GM12878 (cell line): ENCODE results near the gene GAS2. TPM values are rescaled to one million over a fixed set of nuclear protein-coding genes. Genes with fewer than 3 reads are reported as not detected.

Experiments used
- ATAC-seq: fragments of 200-7000 bp; cut with Tn5 transposase; 3 replicates; pipeline ENCODE4 v1.9.1; 2020; ENCODE audit warnings: mild to moderate bottlenecking, moderate library complexity
- BruUV-seq: library from RNA; stranded (reverse); fragments of 400-500 nt; replicated peaks from 2 replicates; lab custom pipeline; 2021; lab: Mats Ljungman, UMichigan
- CTCF ChIA-PET: fragments of 300-600 bp; sonication (Branson Sonifier 250); formaldehyde crosslinking; extraction: SDS; loops from one replicate; lab custom pipeline; 2021; ENCODE audit warnings: inconsistent platforms; lab: Yijun Ruan, JAX
- POLR2A ChIA-PET: fragments of 350-600 bp; formaldehyde crosslinking; extraction: SDS; loops from one replicate; lab custom pipeline; 2021; ENCODE audit warnings: inconsistent platforms; lab: Charles Lee
- RAD21 ChIA-PET: fragments of 300-600 bp; sonication (Branson Sonifier 250); formaldehyde crosslinking; loops from one replicate; lab custom pipeline; 2023; ENCODE audit warnings: antibody characterized with exemption; ENCODE audit not compliant: unreplicated experiment; lab: Charles Lee
- SMC1A ChIA-PET: fragments of 300-600 bp; sonication (Branson Sonifier 250); formaldehyde crosslinking; loops from one replicate; lab custom pipeline; 2023; ENCODE audit not compliant: unreplicated experiment, uncharacterized antibody; lab: Charles Lee
- DNase-seq: peaks from one replicate; pipeline ENCODE4 v3.0.0-alpha.2; 2011; ENCODE audit warnings: low read depth, low spot score
- FAIRE-seq: peaks from 3 replicates; lab custom pipeline; 2011; peaks lifted over from hg19 to GRCh38; lab: Jason Lieb, UNC
- H2AFZ ChIP-seq: 2 replicates; pipeline ENCODE4 v1.6.0; 2011; ENCODE audit warnings: low read depth, low read length, control low read depth; ENCODE audit not compliant: control insufficient read depth
- H3K27ac ChIP-seq: 2 replicates; pipeline ENCODE4 v1.5.1; 2011; ENCODE audit warnings: control low read depth; ENCODE audit not compliant: control insufficient read depth, insufficient read depth
- H3K27me3 ChIP-seq, 2 experiments: replicated peaks in 1 of 2; 2 replicates each; pipeline versions ENCODE4 v1.6.0 to v1.6.1; 2011; ENCODE audit warnings: low read length in 1 of 2; ENCODE audit not compliant: control insufficient read depth in 2 of 2, insufficient read depth in 2 of 2
- H3K36me3 ChIP-seq, 2 experiments: 2 replicates each; pipeline ENCODE4 v1.5.1; 2011; ENCODE audit warnings: low read length in 1 of 2; ENCODE audit not compliant: control insufficient read depth in 2 of 2, insufficient read depth in 2 of 2
- H3K4me1 ChIP-seq: 2 replicates; pipeline ENCODE4 v1.6.1; 2011; ENCODE audit warnings: mild to moderate bottlenecking, low read length, moderate library complexity, mixed read lengths; ENCODE audit not compliant: control insufficient read depth, insufficient read depth
- H3K4me2 ChIP-seq: 2 replicates; pipeline ENCODE4 v1.6.0; 2011; ENCODE audit warnings: control low read depth; ENCODE audit not compliant: control insufficient read depth, insufficient read depth
- H3K4me3 ChIP-seq: fragments of 200-600 bp; sonication (generic); 2 replicates; pipeline ENCODE4 v1.5.1; 2016
- H3K79me2 ChIP-seq: 2 replicates; pipeline ENCODE4 v1.6.0; 2011; ENCODE audit warnings: low read length; ENCODE audit not compliant: control insufficient read depth, insufficient read depth
- H3K9ac ChIP-seq: 2 replicates; pipeline ENCODE4 v1.8.0; 2011; ENCODE audit warnings: low read length, control low read depth, mixed read lengths; ENCODE audit not compliant: control insufficient read depth, insufficient read depth
- H3K9me3 ChIP-seq: replicated peaks from 3 replicates; pipeline ENCODE4 v1.5.1; 2011; ENCODE audit warnings: mild to moderate bottlenecking, low read length; ENCODE audit not compliant: control insufficient read depth, insufficient read depth
- H4K20me1 ChIP-seq: 2 replicates; pipeline ENCODE4 v1.6.0; 2011; ENCODE audit not compliant: control insufficient read depth, insufficient read depth
- CREB1 ChIP-seq: IDR thresholded peaks from 2 replicates; pipeline ENCODE4 v1.6.1; 2012; ENCODE audit warnings: low read depth, mild to moderate bottlenecking, inconsistent platforms
- EED ChIP-seq: sonication (generic); IDR thresholded peaks from 2 replicates; pipeline ENCODE4 v1.6.1; 2016; ENCODE audit warnings: antibody characterized with exemption, low read depth
- EGR1 ChIP-seq, 2 experiments: IDR thresholded peaks; 1 replicate in 1 of 2; 2 replicates in 1 of 2; pipeline ENCODE4 v1.6.1; 2011 to 2012; ENCODE audit warnings: low read depth in 2 of 2, low read length in 2 of 2, borderline replicate concordance in 1 of 2, mild to moderate bottlenecking in 1 of 2, moderate library complexity in 1 of 2
- IRF4 ChIP-seq: IDR thresholded peaks from 2 replicates; pipeline ENCODE4 v1.6.1; 2011; ENCODE audit warnings: low read depth, low read length
- JUND ChIP-seq: IDR thresholded peaks from 2 replicates; pipeline ENCODE4 v1.6.1; 2012; ENCODE audit warnings: low read depth, mild to moderate bottlenecking, low read length, improper control_type of control experiment, moderate library complexity
- NBN ChIP-seq: fragments of 450-650 bp; IDR thresholded peaks from 2 replicates; pipeline ENCODE4 v1.6.1; 2016
- NFXL1 ChIP-seq: fragments of 450-650 bp; IDR thresholded peaks from 2 replicates; pipeline ENCODE4 v1.6.1; 2017; ENCODE audit warnings: antibody characterized with exemption, mild to moderate bottlenecking, borderline replicate concordance
- PAX5 ChIP-seq: IDR thresholded peaks from 2 replicates; pipeline ENCODE4 v1.6.1; 2011; ENCODE audit warnings: low read depth, low read length, borderline replicate concordance
- TARDBP ChIP-seq: IDR thresholded peaks from 2 replicates; pipeline ENCODE4 v1.6.1; 2016; ENCODE audit warnings: borderline replicate concordance
- ZNF24 ChIP-seq: fragments of 450-650 bp; IDR thresholded peaks from 2 replicates; pipeline ENCODE4 v1.6.1; 2017; ENCODE audit warnings: antibody characterized with exemption, mild to moderate bottlenecking
- WGBS: methylation state at CpG from one replicate; pipeline ENCODE4 v1.1.6; 2016; ENCODE audit warnings: low lambda C conversion rate; ENCODE audit not compliant: insufficient replicate concordance, insufficient coverage; ENCODE audit errors: missing lambda C conversion rate; 5-methylcytosine and 5-hydroxymethylcytosine counted together
- in situ Hi-C: fragments of 300-500 bp; cut with MboI; formaldehyde crosslinking; loops from 9 replicates; pipeline ENCODE4 v1.14.3; 2018; ENCODE audit warnings: mixed read lengths
- intact Hi-C: fragments of 100-400 bp; cut with micrococcal nuclease; formaldehyde crosslinking; loops from one replicate; pipeline ENCODE4 v1.14.2; 2022; ENCODE audit not compliant: unreplicated experiment
- polyA plus RNA-seq, 11 experiments: library from polyadenylated mRNA; depleted of rRNA in 4 of 11; unstranded in 6 of 11; stranded (reverse) in 5 of 11; fragments of >200 nt; fragmentation: Nextera tagmentation in 4 of 11; fragmentation: Illumina TruSeq in 1 of 11; extraction: Ambion mirVana in 4 of 11; extraction: Trizol in 1 of 11; gene quantifications; 1 replicate in 1 of 11; 2 replicates in 10 of 11; pipeline versions ENCODE4 v1.2.1 to v1.2.3, GENCODE V29; 2011 to 2016; ENCODE audit warnings: inconsistent platforms in 2 of 11, missing spikeins in 2 of 11, low read depth in 1 of 11
- total RNA-seq, 4 experiments: library from RNA; depleted of rRNA in 3 of 4; stranded (reverse); fragments of >200 nt in 3 of 4; fragmentation: Illumina TruSeq in 1 of 4; extraction: Trizol in 1 of 4; gene quantifications; 2 replicates each; pipeline versions ENCODE4 v1.2.1 to v1.2.3, GENCODE V29; 2013 to 2021
- TF ChIP-seq, protein P1 (sequence below): fragments of 450-650 bp; formaldehyde crosslinking; IDR thresholded peaks from 2 replicates; pipeline ENCODE4 v1.4.0; 2020; ENCODE audit warnings: mild to moderate bottlenecking, moderate library complexity
- TF ChIP-seq, protein P2 (sequence below): fragments of 450-650 bp; IDR thresholded peaks from 2 replicates; pipeline ENCODE4 v1.6.1; 2017; ENCODE audit warnings: mild to moderate bottlenecking, moderate library complexity

The GAS2 gene
- total and polyA plus RNA-seq, 10 of the 15 experiments (the other 5 are each of a cell fraction or from before 2014, with no cell fraction given) = 16.4 to 81.4 (median 26.2) TPM

DNA sequence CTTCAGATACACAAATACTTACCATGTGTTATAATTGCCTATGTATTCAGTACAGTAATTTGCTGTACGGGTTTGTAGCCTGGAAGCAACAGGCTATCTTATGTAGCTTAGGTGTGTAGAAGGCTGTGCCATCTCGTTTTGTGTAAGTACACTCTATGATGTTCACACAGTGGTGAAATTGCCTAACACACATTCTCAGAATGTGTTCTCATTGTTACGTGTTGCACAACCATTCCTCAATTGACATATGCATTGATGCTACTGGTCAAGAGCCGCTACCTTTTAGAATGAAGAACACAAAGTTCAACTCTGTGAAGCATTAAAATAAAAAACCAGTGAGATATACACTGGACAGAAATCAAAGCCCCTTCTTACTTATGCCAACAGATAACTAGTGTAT is 136.4 kb downstream of the GAS2 start (continued):
- TF ChIP-seq, protein P1, sequence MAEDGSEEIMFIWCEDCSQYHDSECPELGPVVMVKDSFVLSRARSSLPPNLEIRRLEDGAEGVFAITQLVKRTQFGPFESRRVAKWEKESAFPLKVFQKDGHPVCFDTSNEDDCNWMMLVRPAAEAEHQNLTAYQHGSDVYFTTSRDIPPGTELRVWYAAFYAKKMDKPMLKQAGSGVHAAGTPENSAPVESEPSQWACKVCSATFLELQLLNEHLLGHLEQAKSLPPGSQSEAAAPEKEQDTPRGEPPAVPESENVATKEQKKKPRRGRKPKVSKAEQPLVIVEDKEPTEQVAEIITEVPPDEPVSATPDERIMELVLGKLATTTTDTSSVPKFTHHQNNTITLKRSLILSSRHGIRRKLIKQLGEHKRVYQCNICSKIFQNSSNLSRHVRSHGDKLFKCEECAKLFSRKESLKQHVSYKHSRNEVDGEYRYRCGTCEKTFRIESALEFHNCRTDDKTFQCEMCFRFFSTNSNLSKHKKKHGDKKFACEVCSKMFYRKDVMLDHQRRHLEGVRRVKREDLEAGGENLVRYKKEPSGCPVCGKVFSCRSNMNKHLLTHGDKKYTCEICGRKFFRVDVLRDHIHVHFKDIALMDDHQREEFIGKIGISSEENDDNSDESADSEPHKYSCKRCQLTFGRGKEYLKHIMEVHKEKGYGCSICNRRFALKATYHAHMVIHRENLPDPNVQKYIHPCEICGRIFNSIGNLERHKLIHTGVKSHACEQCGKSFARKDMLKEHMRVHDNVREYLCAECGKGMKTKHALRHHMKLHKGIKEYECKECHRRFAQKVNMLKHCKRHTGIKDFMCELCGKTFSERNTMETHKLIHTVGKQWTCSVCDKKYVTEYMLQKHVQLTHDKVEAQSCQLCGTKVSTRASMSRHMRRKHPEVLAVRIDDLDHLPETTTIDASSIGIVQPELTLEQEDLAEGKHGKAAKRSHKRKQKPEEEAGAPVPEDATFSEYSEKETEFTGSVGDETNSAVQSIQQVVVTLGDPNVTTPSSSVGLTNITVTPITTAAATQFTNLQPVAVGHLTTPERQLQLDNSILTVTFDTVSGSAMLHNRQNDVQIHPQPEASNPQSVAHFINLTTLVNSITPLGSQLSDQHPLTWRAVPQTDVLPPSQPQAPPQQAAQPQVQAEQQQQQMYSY (CRISPR knock-in tag) = no peak

DNA sequence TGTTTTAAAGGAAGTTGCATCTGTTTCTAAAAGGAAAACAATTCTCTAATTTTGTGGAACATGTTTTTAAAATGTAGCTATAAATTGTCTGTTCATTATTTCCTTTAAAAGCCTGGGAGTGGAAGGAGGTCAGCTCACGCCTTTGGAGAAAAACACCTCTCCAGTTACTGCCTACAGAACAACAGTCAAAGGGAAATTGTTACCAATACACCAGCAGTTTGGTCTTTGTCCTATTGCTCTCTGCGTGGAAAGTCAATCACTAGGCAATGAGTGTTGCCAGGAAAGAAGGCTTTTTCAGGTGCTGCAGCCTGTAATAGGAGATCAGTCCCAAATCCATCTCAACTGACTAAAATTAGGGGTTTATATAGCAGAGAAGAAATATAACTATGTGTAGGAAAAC is 141.0 kb downstream of the GAS2 start:
- Histone ChIP-seq H3K27ac (no peak overlapping the region), H4K20me1 (no peaks in the 10 kb centered on the region), H3K36me3 (no peaks in the 10 kb centered on the region; a peak in 1 of 4 replicates), H3K4me1 (peaks cover 5% of the 10 kb centered on the region; the same call in 1 of the 2 replicates), H3K9ac (no peak overlapping the region), H3K9me3 (peaks cover 6% of the 10 kb centered on the region), H3K4me2 (no peak overlapping the region), H3K79me2 (no peaks in the 10 kb centered on the region), H2AFZ (no peak overlapping the region), H3K27me3 (no peaks in the 10 kb centered on the region), H3K4me3 (no peak overlapping the region)
- intact Hi-C loops = no loop called here
- no TSS peak for BruUV-seq
- POLR2A ChIA-PET = no interaction called here
- no peak for DNase-seq
- in situ Hi-C loops = no loop called here
- 59% methylated on average over 2 of the region's 2 CpGs for WGBS
- SMC1A ChIA-PET = interaction anchor here (0.6 to 1.6 kb wide), 3 partner anchors 15 to 149 kb away, joined by 3 read pairs; no protein-coding TSS in a partner anchor
- RAD21 ChIA-PET = interaction anchor here (1.1 kb wide), 1 partner anchor 20 kb away, joined by 4 read pairs; no protein-coding TSS in a partner anchor
- CTCF ChIA-PET = interaction anchor here (1.2 to 1.5 kb wide), 2 partner anchors 20 to 21 kb away, joined by 3 to 4 read pairs; no protein-coding TSS in a partner anchor
- ATAC-seq = no peak
- FAIRE-seq = no peak
- TF ChIP-seq CREB1 = no peak
- TF ChIP-seq, protein P2, sequence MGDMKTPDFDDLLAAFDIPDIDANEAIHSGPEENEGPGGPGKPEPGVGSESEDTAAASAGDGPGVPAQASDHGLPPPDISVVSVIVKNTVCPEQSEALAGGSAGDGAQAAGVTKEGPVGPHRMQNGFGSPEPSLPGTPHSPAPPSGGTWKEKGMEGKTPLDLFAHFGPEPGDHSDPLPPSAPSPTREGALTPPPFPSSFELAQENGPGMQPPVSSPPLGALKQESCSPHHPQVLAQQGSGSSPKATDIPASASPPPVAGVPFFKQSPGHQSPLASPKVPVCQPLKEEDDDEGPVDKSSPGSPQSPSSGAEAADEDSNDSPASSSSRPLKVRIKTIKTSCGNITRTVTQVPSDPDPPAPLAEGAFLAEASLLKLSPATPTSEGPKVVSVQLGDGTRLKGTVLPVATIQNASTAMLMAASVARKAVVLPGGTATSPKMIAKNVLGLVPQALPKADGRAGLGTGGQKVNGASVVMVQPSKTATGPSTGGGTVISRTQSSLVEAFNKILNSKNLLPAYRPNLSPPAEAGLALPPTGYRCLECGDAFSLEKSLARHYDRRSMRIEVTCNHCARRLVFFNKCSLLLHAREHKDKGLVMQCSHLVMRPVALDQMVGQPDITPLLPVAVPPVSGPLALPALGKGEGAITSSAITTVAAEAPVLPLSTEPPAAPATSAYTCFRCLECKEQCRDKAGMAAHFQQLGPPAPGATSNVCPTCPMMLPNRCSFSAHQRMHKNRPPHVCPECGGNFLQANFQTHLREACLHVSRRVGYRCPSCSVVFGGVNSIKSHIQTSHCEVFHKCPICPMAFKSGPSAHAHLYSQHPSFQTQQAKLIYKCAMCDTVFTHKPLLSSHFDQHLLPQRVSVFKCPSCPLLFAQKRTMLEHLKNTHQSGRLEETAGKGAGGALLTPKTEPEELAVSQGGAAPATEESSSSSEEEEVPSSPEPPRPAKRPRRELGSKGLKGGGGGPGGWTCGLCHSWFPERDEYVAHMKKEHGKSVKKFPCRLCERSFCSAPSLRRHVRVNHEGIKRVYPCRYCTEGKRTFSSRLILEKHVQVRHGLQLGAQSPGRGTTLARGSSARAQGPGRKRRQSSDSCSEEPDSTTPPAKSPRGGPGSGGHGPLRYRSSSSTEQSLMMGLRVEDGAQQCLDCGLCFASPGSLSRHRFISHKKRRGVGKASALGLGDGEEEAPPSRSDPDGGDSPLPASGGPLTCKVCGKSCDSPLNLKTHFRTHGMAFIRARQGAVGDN = no peak
- no peak for TF ChIP-seq ZNF24
- TF ChIP-seq NFXL1 = no peak
- TF ChIP-seq JUND = no peak
- no peak for TF ChIP-seq NBN
- no peak for TF ChIP-seq PAX5
- TF ChIP-seq EGR1 (IDR thresholded peaks at IDR 0.05; ENCODE audit: borderline replicate concordance in 1 of 2, low read depth in 2 of 2, low read length in 2 of 2) = no peak
- TF ChIP-seq IRF4 = no peak
- TF ChIP-seq TARDBP = no peak
- TF ChIP-seq EED = no peak
